ENCODE results near the gene LSM11. TPM values are rescaled to one million over a fixed set of nuclear protein-coding genes. Genes with fewer than 3 reads are reported as not detected.
A peak's percentile ranks its signal among the peaks of the same experiment; 100 is the strongest.

The LSM11 gene
- total RNA-seq, 1 donor from 2014 or later, result 6.3 TPM

DNA sequence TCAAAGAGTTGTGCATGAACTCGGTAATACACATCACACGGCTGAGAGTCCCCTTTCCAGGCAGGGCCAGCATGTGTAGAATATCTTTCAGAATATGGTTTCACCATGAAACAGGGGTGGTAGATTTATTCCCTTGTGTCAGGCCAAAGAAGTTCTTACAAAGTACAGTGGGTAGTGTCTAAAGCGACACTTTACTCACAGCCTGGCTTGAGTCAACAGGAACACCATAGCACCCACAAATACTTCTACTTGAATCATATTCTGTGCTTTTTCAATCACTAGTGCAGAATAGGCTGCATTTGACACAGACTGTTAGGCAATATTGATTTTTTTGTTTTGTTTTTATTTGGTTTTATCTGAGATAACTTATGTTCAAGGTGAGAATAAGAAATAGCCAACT lies 12.6 kb downstream of the LSM11 start:
- TF ChIP-seq, protein P1, sequence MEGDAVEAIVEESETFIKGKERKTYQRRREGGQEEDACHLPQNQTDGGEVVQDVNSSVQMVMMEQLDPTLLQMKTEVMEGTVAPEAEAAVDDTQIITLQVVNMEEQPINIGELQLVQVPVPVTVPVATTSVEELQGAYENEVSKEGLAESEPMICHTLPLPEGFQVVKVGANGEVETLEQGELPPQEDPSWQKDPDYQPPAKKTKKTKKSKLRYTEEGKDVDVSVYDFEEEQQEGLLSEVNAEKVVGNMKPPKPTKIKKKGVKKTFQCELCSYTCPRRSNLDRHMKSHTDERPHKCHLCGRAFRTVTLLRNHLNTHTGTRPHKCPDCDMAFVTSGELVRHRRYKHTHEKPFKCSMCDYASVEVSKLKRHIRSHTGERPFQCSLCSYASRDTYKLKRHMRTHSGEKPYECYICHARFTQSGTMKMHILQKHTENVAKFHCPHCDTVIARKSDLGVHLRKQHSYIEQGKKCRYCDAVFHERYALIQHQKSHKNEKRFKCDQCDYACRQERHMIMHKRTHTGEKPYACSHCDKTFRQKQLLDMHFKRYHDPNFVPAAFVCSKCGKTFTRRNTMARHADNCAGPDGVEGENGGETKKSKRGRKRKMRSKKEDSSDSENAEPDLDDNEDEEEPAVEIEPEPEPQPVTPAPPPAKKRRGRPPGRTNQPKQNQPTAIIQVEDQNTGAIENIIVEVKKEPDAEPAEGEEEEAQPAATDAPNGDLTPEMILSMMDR (IDR thresholded peaks at IDR 0.05; ENCODE audit: unreplicated experiment), result no peak
- Mint-ChIP-seq H3K4me3 (ENCODE audit: low read depth) (no peak overlapping the region), H3K27me3 (no peaks in the 10 kb centered on the region), H3K4me1 (ENCODE audit: low read depth) (no peaks in the 10 kb centered on the region), H3K9me3 (ENCODE audit: low read depth) (no peaks in the 10 kb centered on the region), H3K36me3 (ENCODE audit: insufficient read depth) (peaks cover 4% of the 10 kb centered on the region), H3K27ac (no peak overlapping the region)
- no peak for DNase-seq (ENCODE audit: low spot score, unreplicated experiment)

DNA sequence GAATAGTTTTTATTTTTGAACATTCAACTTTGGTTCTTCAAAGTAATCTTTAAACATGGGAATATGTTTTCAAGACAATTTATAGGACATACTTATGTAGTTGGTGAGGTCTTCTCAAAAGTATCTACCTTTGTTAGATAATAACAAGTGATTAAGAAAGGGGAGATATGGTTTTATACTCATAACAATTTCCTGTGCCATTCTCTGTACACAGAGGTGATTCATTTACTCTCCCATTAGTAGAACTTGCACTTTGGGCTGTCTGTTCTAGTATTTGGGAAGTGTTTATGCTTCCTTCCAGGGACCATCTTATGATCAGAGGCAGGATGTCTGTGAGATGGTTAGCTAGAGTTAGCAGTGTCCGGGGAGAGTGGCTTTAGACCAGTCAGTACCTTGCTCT lies 15.2 kb downstream of the LSM11 start:
- Mint-ChIP-seq H3K9me3 (ENCODE audit: low read depth) (no peaks in the 10 kb centered on the region), H3K27ac (no peak overlapping the region), H3K4me3 (ENCODE audit: low read depth) (no peak overlapping the region), H3K27me3 (no peaks in the 10 kb centered on the region), H3K4me1 (ENCODE audit: low read depth) (no peaks in the 10 kb centered on the region), H3K36me3 (ENCODE audit: insufficient read depth) (no peaks in the 10 kb centered on the region)
- TF ChIP-seq, protein P1 (IDR thresholded peaks at IDR 0.05; ENCODE audit: unreplicated experiment), result no peak
- DNase-seq (ENCODE audit: low spot score, unreplicated experiment), result no peak

DNA sequence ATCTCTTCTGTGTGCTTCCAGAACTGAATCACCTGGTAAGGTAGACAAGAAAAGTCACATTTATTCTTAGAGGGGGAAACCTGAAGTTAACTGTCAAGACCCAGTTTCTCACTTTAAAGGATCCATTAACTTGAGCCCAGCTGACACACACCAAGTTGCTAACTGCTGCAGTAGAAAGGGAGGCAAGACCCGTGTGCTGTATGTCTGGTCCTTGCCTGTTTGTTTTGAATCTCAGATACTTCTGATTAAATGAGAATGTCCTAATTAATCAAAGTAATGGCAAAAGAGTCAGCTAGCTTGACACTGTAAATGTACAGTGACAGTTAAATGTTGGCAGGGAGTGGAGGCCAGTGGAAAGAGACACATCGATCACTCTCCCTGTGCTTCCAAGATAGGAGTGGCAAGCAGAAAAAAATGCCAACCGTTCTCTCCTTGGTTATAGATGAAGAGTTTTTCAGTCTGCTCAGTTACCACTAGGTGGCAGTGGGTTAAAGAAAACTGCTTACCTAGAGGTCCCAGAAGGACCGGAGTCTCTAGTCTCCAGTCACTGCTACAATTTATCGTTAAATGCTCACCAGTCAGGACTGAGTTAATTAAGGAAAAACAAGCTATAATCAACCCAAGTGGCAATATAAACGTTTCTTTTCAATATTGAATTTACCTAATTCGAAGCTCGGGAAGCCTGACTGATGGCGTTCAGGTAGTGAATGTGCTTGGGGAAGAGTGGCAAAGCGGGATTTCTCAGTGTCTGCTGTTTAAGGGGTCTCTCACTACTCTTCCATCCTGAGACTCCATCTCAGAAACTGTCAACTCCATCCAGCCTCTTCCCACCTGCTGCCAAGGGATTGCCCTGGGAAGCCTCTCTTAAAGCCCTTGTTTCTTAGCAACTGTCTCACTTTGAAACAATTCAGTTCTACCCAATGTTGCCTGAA lies 18.4 kb downstream of the LSM11 start:
- H3K27ac Mint-ChIP-seq, result no peak overlapping the region
- H3K36me3 Mint-ChIP-seq (ENCODE audit: insufficient read depth), result no peaks in the 10 kb centered on the region
- H3K27me3 Mint-ChIP-seq, result no peaks in the 10 kb centered on the region
- H3K9me3 Mint-ChIP-seq (ENCODE audit: low read depth), result no peaks in the 10 kb centered on the region
- TF ChIP-seq, protein P1 (IDR thresholded peaks at IDR 0.05; ENCODE audit: unreplicated experiment), result peak; percentile 82
- DNase-seq (ENCODE audit: low spot score, unreplicated experiment), result no peak
- H3K4me1 Mint-ChIP-seq (ENCODE audit: low read depth), result no peaks in the 10 kb centered on the region
- no peak overlapping the region for H3K4me3 Mint-ChIP-seq (ENCODE audit: low read depth)

DNA sequence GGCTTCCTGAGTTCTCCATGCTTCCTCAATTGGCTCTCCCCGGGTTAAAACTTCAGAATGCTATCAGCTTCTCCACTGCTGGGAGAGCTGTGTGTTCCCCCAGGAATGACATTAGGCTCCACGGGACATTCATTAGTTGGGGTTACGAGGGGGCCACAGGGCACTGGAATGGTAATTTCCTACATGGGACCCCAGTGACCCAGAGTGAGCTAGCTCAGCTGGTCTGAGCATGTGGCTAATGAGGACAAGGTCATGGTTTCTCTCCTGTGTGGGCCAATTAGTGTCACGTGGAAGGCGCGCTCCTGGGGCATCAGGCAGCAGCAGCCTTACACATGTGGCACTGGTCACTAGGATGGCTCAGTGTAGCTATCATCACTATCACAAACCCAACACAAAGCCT lies 21.0 kb downstream of the LSM11 start:
- Mint-ChIP-seq H3K9me3 (ENCODE audit: low read depth) (no peaks in the 10 kb centered on the region), H3K4me3 (ENCODE audit: low read depth) (no peak overlapping the region), H3K27me3 (no peaks in the 10 kb centered on the region), H3K4me1 (ENCODE audit: low read depth) (no peaks in the 10 kb centered on the region), H3K27ac (no peak overlapping the region), H3K36me3 (ENCODE audit: insufficient read depth) (no peaks in the 10 kb centered on the region)
- TF ChIP-seq, protein P1 (IDR thresholded peaks at IDR 0.05; ENCODE audit: unreplicated experiment), result no peak
- no peak for DNase-seq (ENCODE audit: low spot score, unreplicated experiment)

DNA sequence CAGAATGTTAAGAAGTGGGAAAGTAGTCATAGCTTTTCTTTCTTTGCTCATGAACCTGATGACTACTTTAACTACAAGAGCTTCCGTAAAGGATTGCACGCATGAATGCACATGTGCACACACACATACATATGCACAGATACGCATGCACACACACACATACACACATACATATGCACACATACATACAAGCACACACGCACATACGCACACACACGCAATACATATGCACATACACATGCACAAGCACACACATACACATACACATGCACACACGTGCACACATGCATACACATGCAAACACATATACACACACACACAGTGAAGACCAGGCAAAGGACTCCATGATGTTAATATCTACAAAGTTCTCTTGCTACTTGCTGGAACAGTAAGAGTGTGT lies 22.9 kb downstream of the LSM11 start:
- H3K9me3 Mint-ChIP-seq (ENCODE audit: low read depth), result no peaks in the 10 kb centered on the region
- H3K27me3 Mint-ChIP-seq, result no peaks in the 10 kb centered on the region
- H3K4me1 Mint-ChIP-seq (ENCODE audit: low read depth), result no peaks in the 10 kb centered on the region
- H3K36me3 Mint-ChIP-seq (ENCODE audit: insufficient read depth), result no peaks in the 10 kb centered on the region
- no peak overlapping the region for H3K4me3 Mint-ChIP-seq (ENCODE audit: low read depth)
- TF ChIP-seq, protein P1 (IDR thresholded peaks at IDR 0.05; ENCODE audit: unreplicated experiment), result no peak
- DNase-seq (ENCODE audit: low spot score, unreplicated experiment), result no peak
- no peak overlapping the region for H3K27ac Mint-ChIP-seq
